GM08714 (cell line): ENCODE results near the gene IFNGR1.

Experiments
- H3K4me3 ChIP-seq: fragments of 200-500 bp; sonication (Bioruptor generic); 2 replicates; pipeline ENCODE4 v1.5.1; 2014; ENCODE audit warnings: mild to moderate bottlenecking, low read length, inconsistent platforms
- ZNF274 ChIP-seq: IDR thresholded peaks from 2 replicates; pipeline ENCODE4 v1.6.1; 2012; ENCODE audit warnings: mild to moderate bottlenecking, low read depth, low read length

IFNGR1 gene

DNA sequence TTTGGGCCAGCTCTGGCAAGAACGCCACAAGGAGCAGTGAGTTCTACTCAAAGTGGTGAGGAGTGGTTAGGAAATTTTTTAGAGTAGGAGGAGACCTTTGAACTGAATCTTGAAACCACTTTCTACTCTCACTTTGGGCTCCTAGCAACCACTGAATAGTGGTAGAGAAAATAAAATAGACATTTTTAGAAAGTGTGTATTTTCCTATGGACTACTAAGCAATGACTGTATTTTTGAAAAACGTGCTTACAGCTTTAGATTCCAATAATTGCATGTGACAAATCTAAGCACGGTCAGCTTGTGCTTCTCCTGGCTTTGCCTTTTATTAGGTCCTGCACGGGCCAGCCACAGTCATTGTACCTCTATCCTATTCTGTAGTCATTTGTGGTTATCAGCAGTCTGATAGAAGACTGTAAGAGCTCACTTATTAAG is 8.7 kb upstream of the IFNGR1 start:
- H3K4me3 ChIP-seq, result no peak overlapping the region

DNA sequence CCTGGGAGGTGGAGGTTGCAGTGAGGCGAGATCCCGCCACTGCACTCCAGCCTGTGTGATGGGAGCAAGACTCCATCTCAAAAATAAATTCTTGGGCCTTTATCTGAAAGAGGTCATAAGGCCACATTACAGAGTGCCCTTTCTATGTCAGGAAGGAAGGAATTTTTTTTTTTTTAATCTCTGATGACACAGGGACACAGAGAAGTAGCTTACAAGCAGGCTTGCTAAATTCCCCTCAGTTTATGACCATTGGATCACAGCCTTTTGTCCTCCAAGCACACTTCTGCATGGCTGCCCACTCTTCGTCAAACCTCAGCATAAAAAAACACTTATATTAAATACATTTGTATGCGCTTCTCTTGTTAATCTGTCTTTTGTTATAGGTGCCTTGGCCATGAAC is 7.5 kb upstream of the IFNGR1 start:
- no peak overlapping the region for H3K4me3 ChIP-seq
- no peak for TF ChIP-seq ZNF274

More for the DNA sequence above, 8.7 kb upstream of the IFNGR1 start:
- no peak for TF ChIP-seq ZNF274

DNA sequence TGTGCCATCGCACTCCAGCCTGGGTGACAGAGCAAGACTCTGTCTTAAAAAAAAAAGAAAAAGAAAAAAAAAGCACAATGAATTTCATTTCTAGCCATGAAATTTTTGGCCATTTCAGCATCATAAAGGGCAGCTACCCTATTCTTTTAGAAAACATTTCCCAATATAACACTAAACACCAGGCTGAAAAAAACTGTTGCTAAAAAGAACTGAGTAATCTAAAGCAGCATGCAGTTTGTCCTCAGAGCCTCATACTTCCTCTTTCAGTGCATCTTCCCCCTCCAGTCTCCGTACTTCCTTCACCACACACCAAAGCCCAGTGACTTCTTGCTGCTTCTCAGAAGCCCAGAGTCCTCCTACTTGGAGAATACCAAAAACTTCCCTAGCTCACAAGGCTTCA is 5.6 kb upstream of the IFNGR1 start:
- TF ChIP-seq ZNF274, result no peak
- H3K4me3 ChIP-seq, result no peak overlapping the region; the same call in 1 of the 2 replicates

DNA sequence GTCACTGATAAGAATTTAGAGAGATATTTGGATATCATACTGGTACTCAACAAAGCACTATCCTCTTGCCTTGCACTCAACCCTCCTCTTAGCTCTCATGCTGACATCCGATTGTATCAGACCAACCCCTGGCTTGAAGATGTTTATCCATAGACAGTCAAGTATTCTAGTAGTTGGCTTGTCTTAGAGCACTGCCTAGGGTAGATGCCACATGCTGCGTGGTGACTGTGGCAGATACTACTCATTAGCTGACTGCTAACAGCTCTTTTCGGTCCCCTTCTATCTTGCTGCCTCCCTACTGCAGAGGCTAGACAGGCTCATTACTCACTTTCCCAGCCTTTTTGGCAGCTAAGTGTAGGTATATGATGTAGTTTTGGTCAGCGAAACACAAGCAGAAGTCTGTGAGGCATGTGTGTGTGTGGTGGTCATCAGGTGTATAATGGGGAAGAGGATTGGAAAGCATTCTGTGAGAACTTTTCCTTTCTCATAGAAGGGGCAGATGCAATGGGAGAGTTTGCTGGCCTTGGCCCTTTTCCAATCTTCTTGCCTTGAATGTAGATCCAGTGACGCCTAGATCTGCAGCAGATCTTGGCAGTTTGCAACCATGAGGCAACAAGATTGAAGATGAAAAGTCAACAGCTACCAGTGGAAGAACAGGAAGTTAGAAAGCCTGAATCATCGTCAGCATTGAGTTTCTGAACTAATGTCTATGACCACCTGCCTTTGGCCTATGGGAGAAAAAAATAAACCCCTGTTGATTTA is 4.4 kb upstream of the IFNGR1 start:
- H3K4me3 ChIP-seq, result no peak overlapping the region; the same call in 1 of the 2 replicates
- TF ChIP-seq ZNF274, result no peak

DNA sequence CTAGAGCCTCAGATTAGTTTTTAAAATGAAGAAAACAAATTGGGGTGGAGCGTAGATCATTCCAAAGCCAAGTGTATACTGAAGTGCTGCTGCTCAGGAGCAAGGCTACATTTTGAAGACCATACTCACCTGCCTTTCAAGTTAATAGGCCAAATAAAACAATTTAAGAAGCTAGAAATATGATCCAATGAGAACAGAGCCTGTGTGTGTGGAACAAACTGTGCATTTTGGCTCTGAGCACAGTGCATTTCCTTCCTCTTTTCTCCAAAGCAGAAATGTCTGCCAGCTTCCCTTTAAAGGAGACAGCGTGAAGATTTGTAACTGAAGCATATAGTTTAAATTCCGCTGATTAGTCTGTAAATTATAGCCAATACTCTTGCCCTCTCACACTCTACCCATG is 3.2 kb upstream of the IFNGR1 start:
- no peak for TF ChIP-seq ZNF274
- no peak overlapping the region for H3K4me3 ChIP-seq

DNA sequence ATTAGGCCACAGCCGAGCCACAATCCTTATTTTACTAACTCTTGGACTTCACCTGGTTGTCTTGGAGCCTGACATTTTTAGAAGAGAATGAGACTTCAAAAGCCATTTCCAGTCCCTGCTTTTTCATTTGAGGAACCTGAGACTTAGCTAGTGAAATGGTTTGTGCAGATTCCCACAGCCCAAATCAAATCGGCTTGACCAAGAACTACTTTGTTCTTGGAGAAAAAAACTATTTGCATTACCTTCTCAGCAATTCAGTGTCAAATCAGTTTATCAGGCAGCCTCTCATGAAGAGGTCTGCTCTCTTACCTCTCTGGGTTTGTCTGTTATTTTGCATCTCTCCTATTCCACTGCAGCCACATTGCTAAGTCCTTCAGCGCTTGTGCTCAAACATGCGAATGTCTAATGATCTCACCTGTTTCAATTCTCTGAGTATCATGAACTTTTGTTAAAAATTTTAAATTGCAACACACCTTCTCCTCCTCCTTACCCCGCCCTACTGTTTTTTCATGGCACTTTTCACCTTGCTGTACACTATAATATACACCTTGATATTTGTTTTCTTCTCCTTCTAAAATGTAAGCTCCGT is 573 bp upstream of the IFNGR1 start:
- TF ChIP-seq ZNF274, result no peak
- H3K4me3 ChIP-seq, result peak overlapping the region; percentile 97; the same call in 1 of the 2 replicates

DNA sequence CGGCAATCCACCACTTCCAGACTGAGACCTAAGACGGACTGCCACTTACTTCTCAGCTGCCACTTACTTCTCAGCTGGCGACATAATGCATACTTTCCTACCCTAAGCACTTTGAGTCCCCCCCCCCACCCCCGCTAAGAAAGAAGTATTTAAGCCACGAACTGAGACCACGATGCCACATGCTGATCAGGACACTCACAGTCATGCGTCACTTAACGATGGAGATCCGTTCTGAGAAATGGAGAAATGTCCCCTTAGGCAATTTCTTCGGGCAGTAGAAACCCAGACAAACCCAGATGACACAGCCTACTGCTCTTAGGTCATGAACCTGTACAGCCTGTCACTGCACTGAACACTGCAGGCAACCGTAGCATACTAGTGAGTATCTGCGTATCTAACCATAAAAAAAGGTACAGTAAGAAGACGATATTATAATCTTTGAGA is 690 bp downstream of the IFNGR1 start:
- TF ChIP-seq ZNF274, result no peak
- H3K4me3 ChIP-seq, result peak overlapping the region; percentile 97

DNA sequence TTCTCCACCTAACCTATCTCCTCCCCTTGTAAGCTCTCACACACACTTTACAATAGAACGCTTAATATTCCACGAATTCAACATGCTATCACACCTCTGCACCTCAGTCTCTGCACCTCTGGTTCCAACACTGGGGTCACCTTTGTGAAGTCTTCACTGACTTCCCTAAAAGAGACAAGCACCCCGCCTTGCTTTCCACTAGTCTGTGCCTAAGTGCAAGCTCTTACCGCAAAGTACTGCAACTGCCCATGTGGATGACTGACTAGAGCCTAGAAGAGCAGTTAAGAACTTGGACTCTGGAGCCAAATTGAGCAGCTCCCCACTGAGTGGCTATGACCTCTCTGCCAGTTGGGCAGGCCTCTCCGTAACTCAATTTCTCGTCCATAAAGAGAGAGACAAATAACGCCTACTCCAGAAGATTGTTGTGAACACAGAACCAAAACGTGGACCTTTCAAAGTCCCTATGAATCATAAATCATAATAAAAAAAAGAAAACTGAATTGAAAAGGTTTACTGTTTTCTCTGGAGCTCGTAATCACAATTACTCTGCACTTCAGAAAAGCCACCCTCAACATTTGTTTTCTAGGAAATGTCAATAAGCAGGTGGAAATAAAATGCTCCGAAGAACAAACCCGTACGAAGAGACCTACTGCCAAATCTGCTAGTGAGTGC is 1.2 kb downstream of the IFNGR1 start:
- TF ChIP-seq ZNF274, result no peak
- peak overlapping the region; percentile 97 for H3K4me3 ChIP-seq

DNA sequence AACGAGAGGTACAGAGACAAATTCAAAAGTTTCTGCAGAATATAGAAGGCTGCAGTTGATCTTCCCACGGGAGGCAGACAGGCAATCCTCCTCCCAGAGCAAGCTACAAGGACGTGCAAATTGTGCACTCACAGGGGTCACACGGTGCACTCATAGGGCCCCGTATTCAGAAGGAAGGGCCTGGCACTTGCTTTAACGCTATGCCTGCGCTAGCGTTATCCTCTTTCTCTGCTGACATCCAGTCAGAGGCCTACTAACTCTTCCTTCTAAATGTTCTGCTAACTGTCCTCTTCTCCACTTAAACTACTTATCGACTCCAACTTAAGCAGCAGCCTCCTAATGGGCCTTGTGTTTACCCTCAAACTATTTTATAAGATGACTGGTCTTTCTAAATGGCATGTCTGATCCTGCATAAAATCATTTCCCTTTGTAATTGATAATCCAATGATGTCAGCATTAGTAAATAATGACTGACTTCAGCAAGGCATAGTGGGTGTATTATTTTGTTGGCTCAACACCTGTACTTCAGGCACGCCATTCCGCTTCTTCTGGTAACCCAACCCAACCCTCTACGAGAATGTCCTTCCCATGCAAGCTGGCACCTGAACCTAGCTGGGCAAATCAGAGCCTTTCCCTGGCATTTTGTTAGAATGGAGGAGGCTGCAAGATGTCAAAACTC is 2.2 kb downstream of the IFNGR1 start:
- peak overlapping the region; percentile 97 for H3K4me3 ChIP-seq
- TF ChIP-seq ZNF274, result no peak

DNA sequence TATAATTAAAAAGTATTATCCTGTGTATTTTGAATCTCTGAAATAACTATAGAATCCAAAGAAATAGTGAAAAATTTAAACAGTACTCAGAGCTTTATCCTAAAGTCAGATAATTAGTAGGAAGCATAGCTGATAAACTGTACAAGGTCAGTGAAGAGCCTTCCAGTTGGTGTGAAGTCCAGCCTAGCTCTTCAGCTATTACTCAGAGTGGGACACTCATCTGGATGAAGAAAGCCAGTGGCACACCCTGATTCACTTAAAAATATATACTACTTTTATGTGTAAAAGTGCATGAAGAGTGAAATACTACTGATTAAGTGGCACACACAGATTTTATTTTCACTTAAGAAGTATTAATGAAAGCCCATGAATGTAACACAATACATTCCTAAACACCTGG is 3.1 kb downstream of the IFNGR1 start:
- peak overlapping the region; percentile 97; the same call in 1 of the 2 replicates for H3K4me3 ChIP-seq
- TF ChIP-seq ZNF274, result no peak

DNA sequence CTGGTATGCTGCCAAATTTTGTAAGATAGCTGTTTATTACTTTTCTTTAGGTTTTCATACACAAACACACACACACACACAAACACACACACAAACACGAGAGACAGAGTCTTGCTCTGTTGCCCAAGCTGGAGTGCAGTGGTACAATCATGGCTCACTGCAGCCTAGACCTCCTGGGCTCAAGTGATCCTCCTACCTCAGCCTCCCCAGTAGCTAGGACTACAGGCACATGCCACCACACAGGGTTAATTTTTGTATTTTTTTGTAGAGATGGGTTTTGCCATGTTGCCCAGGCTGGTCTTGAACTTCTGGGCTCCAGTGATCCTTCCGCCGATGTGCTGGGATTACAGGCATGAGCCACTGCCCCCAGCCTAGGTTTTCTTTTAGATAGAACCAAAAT is 3.6 kb downstream of the IFNGR1 start:
- H3K4me3 ChIP-seq, result peak overlapping the region; percentile 6; the same call in 1 of the 2 replicates

DNA sequence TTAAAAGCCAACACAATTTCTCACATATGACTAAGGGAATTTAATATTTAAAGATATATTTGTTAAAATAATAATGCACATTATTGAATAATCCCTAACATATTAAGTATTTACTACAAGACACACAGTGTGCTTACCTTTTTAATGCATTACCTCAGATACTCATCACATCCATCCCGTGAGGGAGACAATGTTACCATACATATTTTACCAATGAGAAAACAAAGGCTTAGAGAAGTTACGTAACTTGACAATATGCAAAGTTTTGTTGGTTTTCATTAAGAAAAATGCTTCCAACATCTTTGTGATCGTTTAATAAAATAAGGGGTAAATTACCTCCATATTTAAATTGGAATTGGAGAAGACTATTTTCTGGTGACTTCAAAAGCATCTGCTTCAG is 4.3 kb downstream of the IFNGR1 start:
- TF ChIP-seq ZNF274, result no peak
- H3K4me3 ChIP-seq, result no peak overlapping the region; the same call in 1 of the 2 replicates

DNA sequence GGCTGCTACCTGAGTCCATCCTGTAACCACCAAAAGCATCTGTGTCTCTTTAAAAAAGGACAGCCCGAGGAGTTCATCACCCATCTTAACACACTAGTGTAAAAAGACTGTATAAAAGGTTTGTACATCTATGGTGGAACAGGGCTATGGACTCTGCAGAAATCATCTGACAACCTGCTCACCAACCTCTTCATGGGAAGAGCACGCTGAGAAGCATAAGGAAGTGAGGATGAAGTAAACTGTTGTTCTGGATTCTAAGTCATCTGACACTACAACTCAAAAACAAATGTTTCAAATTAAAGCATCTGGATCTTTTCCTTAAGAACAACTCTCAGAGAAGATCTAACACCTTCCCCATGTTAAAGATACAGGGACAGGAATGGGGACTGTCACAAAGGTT is 5.4 kb downstream of the IFNGR1 start:
- TF ChIP-seq ZNF274, result no peak
- H3K4me3 ChIP-seq, result no peak overlapping the region; the same call in 1 of the 2 replicates

DNA sequence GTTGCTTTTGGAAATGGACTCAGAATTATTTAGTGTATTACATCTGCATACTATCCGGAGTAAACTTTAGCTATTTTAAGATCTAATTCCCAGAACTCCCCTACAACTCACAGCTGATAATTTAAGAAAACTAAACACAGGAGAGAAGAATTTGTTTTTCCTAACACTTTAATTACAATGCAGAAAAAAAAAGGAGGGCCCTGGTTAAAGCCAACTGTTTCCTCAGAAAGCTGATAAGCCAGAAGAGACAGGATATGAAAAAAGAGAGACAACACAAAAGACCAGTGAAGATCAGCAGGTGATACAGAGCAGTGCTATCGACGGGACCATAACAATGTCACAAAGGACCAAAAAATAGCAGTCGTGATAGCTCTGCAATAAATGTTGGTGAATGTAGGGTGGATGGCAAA is 5.8 kb downstream of the IFNGR1 start:
- no peak for TF ChIP-seq ZNF274
- H3K4me3 ChIP-seq, result peak overlapping the region; percentile 24

DNA sequence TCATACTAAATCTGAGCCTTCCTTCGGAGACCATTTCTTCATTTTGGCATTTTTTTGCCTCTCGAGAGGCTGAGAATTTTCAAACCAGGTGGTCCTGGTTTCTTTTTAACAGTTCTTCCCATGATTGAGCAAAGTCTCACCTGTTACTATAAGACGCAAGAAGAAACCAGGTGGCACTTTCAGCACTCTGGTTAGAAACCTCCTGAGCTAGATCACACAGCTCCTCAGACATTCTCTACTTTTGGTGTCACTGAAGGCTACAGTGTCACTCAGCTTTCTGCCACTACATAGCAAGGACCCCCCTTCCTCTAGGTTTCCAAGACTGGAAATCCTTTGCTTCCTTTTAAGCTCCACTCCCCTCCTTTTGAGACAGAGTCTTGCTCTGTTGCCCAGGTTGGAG is 7.3 kb downstream of the IFNGR1 start:
- no peak for TF ChIP-seq ZNF274
- no peak overlapping the region for H3K4me3 ChIP-seq
